Measurements from ENCODE around the gene NQO1.

DNA sequence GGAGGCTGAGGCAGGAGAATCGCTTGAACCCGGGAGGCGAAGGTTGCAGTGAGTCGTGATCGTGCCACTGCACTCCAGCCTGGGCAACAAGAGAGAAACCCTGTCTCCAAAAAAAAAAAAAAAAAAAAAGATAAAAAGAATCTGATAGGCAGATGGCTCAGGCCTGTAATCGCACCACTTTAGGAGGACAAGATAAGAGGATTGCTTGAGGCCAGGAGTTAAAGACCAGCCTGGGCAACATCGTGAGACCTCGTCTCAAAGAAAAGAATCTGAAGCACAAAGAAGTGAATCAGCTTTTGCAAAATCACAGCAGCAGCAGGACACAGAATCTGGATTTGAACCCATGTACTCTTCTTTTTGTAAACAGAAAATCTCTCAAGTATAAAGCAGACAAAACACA, 20.8 kb upstream of the NQO1 start:
- TF ChIP-seq, protein P1, sequence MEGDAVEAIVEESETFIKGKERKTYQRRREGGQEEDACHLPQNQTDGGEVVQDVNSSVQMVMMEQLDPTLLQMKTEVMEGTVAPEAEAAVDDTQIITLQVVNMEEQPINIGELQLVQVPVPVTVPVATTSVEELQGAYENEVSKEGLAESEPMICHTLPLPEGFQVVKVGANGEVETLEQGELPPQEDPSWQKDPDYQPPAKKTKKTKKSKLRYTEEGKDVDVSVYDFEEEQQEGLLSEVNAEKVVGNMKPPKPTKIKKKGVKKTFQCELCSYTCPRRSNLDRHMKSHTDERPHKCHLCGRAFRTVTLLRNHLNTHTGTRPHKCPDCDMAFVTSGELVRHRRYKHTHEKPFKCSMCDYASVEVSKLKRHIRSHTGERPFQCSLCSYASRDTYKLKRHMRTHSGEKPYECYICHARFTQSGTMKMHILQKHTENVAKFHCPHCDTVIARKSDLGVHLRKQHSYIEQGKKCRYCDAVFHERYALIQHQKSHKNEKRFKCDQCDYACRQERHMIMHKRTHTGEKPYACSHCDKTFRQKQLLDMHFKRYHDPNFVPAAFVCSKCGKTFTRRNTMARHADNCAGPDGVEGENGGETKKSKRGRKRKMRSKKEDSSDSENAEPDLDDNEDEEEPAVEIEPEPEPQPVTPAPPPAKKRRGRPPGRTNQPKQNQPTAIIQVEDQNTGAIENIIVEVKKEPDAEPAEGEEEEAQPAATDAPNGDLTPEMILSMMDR (IDR thresholded peaks at IDR 0.05), result no peak
- no peak for TF ChIP-seq EZH2 (IDR thresholded peaks at IDR 0.05)
